Lung (tissue), 12 donors: ENCODE data around the gene RPL35A. TPM values are rescaled to one million over a fixed set of nuclear protein-coding genes. Genes with fewer than 3 reads are reported as not detected.

Experiments
- ATAC-seq: fragments of 200-7000 bp; cut with Tn5 transposase; one replicate; pipeline ENCODE4 v1.9.1; 2020; ENCODE audit warnings: moderate number of reproducible peaks; ENCODE audit not compliant: insufficient read depth, low FRiP score
- DNase-seq, 3 donors: peaks; one replicate each; pipeline ENCODE4 v3.0.0-alpha.2; 2013 to 2017
- H3K27ac ChIP-seq, 2 donors: one replicate each; pipeline ENCODE4 v1.5.1; 2013; ENCODE audit warnings: mild to moderate bottlenecking in 2 of 2, moderate library complexity in 2 of 2, control low read depth in 1 of 2, inconsistent platforms in 1 of 2, low read depth in 1 of 2, low read length in 1 of 2
- H3K27me3 ChIP-seq, 3 donors: one replicate each; pipeline ENCODE4 v1.5.1; 2013; ENCODE audit warnings: low read length in 2 of 3; ENCODE audit not compliant: control insufficient read depth in 3 of 3, insufficient read depth in 3 of 3
- H3K36me3 ChIP-seq, 4 donors: one replicate each; pipeline ENCODE4 v1.5.1; 2013; ENCODE audit warnings: low read length in 4 of 4, mild to moderate bottlenecking in 1 of 4, moderate library complexity in 1 of 4; ENCODE audit not compliant: control insufficient read depth in 4 of 4, insufficient read depth in 4 of 4
- H3K4me1 ChIP-seq, 5 donors: one replicate each; pipeline ENCODE4 v1.5.1; 2013; ENCODE audit warnings: low read length in 5 of 5, mild to moderate bottlenecking in 2 of 5, moderate library complexity in 1 of 5; ENCODE audit not compliant: control insufficient read depth in 5 of 5, insufficient read depth in 5 of 5
- H3K4me3 ChIP-seq: one replicate; pipeline ENCODE4 v1.5.1; 2013; ENCODE audit warnings: mild to moderate bottlenecking, control low read depth, moderate library complexity
- H3K9ac ChIP-seq, 2 donors: one replicate each; pipeline ENCODE4 v1.5.1; 2013; ENCODE audit warnings: low read length in 2 of 2, control low read depth in 1 of 2; ENCODE audit not compliant: insufficient read depth in 1 of 2
- H3K9me3 ChIP-seq, 4 donors: one replicate each; pipeline ENCODE4 v1.5.1; 2013; ENCODE audit warnings: low read length in 3 of 4, mild to moderate bottlenecking in 1 of 4, moderate library complexity in 1 of 4; ENCODE audit not compliant: control insufficient read depth in 4 of 4, insufficient read depth in 3 of 4
- WGBS, 2 donors: extraction: QIAGEN DNeasy Blood & Tissue Kit; methylation state at CpG; one replicate each; pipeline ENCODE4 v1.1.7; 2013; 5-methylcytosine and 5-hydroxymethylcytosine counted together
- polyA plus RNA-seq, 2 donors: library from polyadenylated mRNA; stranded (reverse); fragments of 200-250 nt; gene quantifications; one replicate each; pipeline ENCODE4 v1.2.1, GENCODE V29; 2013
- total RNA-seq, 2 donors: library from RNA; depleted of rRNA in 1 of 2; stranded (reverse); fragments of >200 nt in 1 of 2; gene quantifications; one replicate each; pipeline ENCODE4 v1.2.1, GENCODE V29; 2014 to 2021
- TF ChIP-seq, protein P1 (sequence below): IDR thresholded peaks from 2 replicates; pipeline ENCODE4 v1.5.1; 2012; ENCODE audit warnings: mild to moderate bottlenecking; ENCODE audit errors: control extremely low read depth, extremely low read depth
- donor health status: control.
- donor health status: control.
- donor health status: Bipolar disorder and iron deficiency.
- donor health status: healthy.
- donor health status: DM: yes; HTN: yes; CAD: no.

The RPL35A gene
- total and polyA plus RNA-seq, 4 donors = 678 to 2,048 (median 936) TPM

DNA sequence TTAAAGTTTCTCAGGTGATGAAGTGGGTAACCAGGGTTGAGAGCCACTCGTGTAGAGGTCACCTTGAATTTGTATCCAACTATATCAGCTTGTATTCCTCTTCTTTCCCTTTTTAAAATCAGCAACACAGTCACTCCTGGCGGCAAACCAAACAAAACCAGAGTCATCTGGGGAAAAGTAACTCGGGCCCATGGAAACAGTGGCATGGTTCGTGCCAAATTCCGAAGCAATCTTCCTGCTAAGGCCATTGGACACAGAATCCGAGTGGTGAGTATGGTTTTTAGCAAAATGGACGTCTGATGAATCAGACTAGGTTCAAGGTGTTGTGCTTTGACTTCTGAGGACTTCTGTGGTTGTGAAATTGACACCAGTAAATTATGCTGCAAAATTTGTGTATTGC lies 3.9 kb downstream of the RPL35A start:
- ATAC-seq = no peak
- Histone ChIP-seq H3K9me3 (no peaks in the 10 kb centered on the region), H3K27me3 (no peaks in the 10 kb centered on the region), H3K36me3 (peaks cover 20 to 40% (median 33%) of the 10 kb centered on the region in 4 donors), H3K4me3 (no peak overlapping the region), H3K9ac (no peak overlapping the region), H3K4me1 (peaks cover 8 to 24% (median 17%) of the 10 kb centered on the region in 5 donors), H3K27ac (peak overlapping the region in 1 of 2 donors; percentile 37)
- TF ChIP-seq, protein P1, sequence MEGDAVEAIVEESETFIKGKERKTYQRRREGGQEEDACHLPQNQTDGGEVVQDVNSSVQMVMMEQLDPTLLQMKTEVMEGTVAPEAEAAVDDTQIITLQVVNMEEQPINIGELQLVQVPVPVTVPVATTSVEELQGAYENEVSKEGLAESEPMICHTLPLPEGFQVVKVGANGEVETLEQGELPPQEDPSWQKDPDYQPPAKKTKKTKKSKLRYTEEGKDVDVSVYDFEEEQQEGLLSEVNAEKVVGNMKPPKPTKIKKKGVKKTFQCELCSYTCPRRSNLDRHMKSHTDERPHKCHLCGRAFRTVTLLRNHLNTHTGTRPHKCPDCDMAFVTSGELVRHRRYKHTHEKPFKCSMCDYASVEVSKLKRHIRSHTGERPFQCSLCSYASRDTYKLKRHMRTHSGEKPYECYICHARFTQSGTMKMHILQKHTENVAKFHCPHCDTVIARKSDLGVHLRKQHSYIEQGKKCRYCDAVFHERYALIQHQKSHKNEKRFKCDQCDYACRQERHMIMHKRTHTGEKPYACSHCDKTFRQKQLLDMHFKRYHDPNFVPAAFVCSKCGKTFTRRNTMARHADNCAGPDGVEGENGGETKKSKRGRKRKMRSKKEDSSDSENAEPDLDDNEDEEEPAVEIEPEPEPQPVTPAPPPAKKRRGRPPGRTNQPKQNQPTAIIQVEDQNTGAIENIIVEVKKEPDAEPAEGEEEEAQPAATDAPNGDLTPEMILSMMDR = no peak
- WGBS, 2 donors = 74 to 79% methylated on average over 7 of the region's 7 CpGs
- DNase-seq = no peak

DNA sequence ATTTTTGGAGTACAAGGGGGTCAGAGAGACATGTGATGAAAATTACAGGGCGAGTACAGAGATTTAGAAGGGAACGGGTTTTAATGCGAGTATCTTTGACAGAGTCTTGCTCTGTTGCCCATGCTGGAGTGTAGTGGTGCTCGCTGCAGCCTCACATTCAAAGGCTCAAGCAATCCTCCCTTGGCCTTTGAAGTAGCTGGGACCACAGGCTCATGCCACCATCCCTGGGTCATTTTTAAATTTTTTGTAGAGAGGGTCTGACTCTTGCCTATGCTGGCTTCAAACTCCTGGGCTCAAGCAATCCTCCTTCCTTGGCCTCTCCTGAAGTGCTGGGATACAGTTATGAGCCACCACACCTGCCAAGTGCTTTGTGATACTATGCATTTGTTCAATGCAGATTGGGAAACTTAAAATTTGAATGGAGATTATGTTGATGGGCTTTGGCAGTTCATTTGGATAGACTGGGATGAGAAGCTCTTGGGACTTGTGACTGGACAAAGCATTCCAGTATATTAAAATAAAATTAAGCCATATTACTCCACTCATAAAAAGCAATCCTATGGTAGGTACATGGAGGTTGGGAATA lies 6.0 kb downstream of the RPL35A start:
- TF ChIP-seq, protein P1 = no peak
- Histone ChIP-seq H3K27ac (no peak overlapping the region), H3K9me3 (no peaks in the 10 kb centered on the region), H3K36me3 (peaks cover 20 to 39% (median 30%) of the 10 kb centered on the region in 4 donors), H3K4me1 (peaks cover 6 to 24% (median 14%) of the 10 kb centered on the region in 5 donors), H3K27me3 (no peaks in the 10 kb centered on the region), H3K4me3 (no peak overlapping the region), H3K9ac (no peak overlapping the region)
- ATAC-seq (no peak), DNase-seq (no peak)
- 94 to 98% methylated on average over 4 of the region's 4 CpGs for WGBS, 2 donors

DNA sequence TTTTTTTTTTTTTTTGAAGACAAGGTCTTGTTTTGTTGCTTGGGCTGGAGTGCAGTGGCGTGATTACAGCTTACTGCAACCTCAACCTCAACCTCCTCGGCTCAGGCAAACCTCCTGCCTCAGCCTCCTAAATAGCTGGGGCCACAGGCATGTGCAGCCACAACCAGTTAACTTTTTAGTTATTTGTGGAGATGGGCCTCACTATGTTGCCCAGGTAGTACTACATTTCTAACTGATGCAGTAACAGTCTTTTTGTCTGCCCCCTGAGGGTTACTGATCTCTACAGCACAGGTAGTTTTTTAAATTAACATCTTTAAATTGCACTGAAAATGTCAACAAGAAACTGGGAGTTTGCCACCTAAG lies 6.6 kb downstream of the RPL35A start:
- no peak overlapping the region for H3K4me3 ChIP-seq
- peaks cover 8 to 24% (median 9%) of the 10 kb centered on the region in 5 donors for H3K4me1 ChIP-seq
- WGBS, 2 donors = 97 to 100% methylated on average over 2 of the region's 2 CpGs
- no peaks in the 10 kb centered on the region for H3K27me3 ChIP-seq
- peaks cover 20 to 33% (median 28%) of the 10 kb centered on the region in 4 donors for H3K36me3 ChIP-seq
- ATAC-seq (no peak), DNase-seq (no peak)
- H3K27ac ChIP-seq = peak overlapping the region in 1 of 2 donors; percentile 15
- no peaks in the 10 kb centered on the region for H3K9me3 ChIP-seq
- TF ChIP-seq, protein P1 = no peak
- H3K9ac ChIP-seq = no peak overlapping the region

GRCh38 chr3:197957790-197958133 lies 7.8 kb downstream of the RPL35A start:
- TF ChIP-seq, protein P1 = no peak
- no peak overlapping the region for H3K4me3 ChIP-seq
- H3K27me3 ChIP-seq = no peaks in the 10 kb centered on the region
- peaks cover 20 to 25% (median 24%) of the 10 kb centered on the region in 4 donors for H3K36me3 ChIP-seq
- 57% methylated on average over 5 of the region's 5 CpGs for WGBS, 2 donors
- H3K9me3 ChIP-seq = no peaks in the 10 kb centered on the region
- H3K27ac ChIP-seq = peak overlapping the region in 1 of 2 donors; percentile 79
- peaks cover 4 to 22% (median 9%) of the 10 kb centered on the region in 5 donors for H3K4me1 ChIP-seq
- no peak overlapping the region for H3K9ac ChIP-seq
- DNase-seq (no peak), ATAC-seq (no peak)
